WTC11 (cell line): Measurements from ENCODE around the gene DDX10. TPM values are rescaled to one million over a fixed set of nuclear protein-coding genes. Genes with fewer than 3 reads are reported as not detected.

Experiments
- AR ChIP-seq: fragments of 250-450 bp; sonication (Bioruptor Pico); IDR thresholded peaks from 2 replicates; pipeline ENCODE4 v1.9.0; 2021; ENCODE audit warnings: mild to moderate bottlenecking
- CDX4 ChIP-seq: fragments of 250-450 bp; sonication (Bioruptor Pico); IDR thresholded peaks from 2 replicates; pipeline ENCODE4 v1.9.0; 2021; ENCODE audit warnings: moderate library complexity, mild to moderate bottlenecking, inconsistent platforms, borderline replicate concordance
- ELF4 ChIP-seq: sonication (generic); formaldehyde crosslinking; IDR thresholded peaks from 2 replicates; pipeline ENCODE4 v1.8.1; 2022; ENCODE audit warnings: low read depth, mild to moderate bottlenecking, moderate library complexity, missing genetic modification reagents
- ETV6 ChIP-seq: sonication (generic); formaldehyde crosslinking; IDR thresholded peaks from 2 replicates; pipeline ENCODE4 v1.8.1; 2022; ENCODE audit warnings: mild to moderate bottlenecking, missing genetic modification reagents
- FOXP1 ChIP-seq: sonication (generic); formaldehyde crosslinking; IDR thresholded peaks from 2 replicates; pipeline ENCODE4 v1.8.0; 2022; ENCODE audit warnings: missing genetic modification reagents, mild to moderate bottlenecking, moderate library complexity, borderline replicate concordance
- GABPB1 ChIP-seq: sonication (generic); formaldehyde crosslinking; IDR thresholded peaks from 2 replicates; pipeline ENCODE4 v1.8.1; 2023; ENCODE audit warnings: mild to moderate bottlenecking, missing genetic modification reagents
- IRF1 ChIP-seq: sonication (generic); formaldehyde crosslinking; IDR thresholded peaks from 2 replicates; pipeline ENCODE4 v1.8.0; 2023; ENCODE audit warnings: missing genetic modification reagents
- IRF2 ChIP-seq: sonication (generic); formaldehyde crosslinking; IDR thresholded peaks from 2 replicates; pipeline ENCODE4 v1.8.0; 2022; ENCODE audit warnings: low read depth, missing genetic modification reagents, borderline replicate concordance
- MAX ChIP-seq: sonication (generic); formaldehyde crosslinking; IDR thresholded peaks from 2 replicates; pipeline ENCODE4 v1.8.0; 2022; ENCODE audit warnings: mild to moderate bottlenecking, missing genetic modification reagents
- NFE2L1 ChIP-seq: sonication (generic); formaldehyde crosslinking; IDR thresholded peaks from 2 replicates; pipeline ENCODE4 v1.8.1; 2023; ENCODE audit warnings: missing genetic modification reagents
- NR3C1 ChIP-seq: sonication (generic); formaldehyde crosslinking; conservative IDR thresholded peaks from 2 replicates; pipeline ENCODE4 v1.8.1; 2023; ENCODE audit warnings: low read depth, mild to moderate bottlenecking, missing genetic modification reagents
- PRRX2 ChIP-seq: fragments of 250-450 bp; sonication (Bioruptor Pico); IDR thresholded peaks from 2 replicates; pipeline ENCODE4 v1.8.0; 2021; ENCODE audit warnings: mild to moderate bottlenecking
- RORB ChIP-seq: fragments of 250-450 bp; sonication (Bioruptor Pico); IDR thresholded peaks from 2 replicates; pipeline ENCODE4 v1.9.0; 2021; ENCODE audit warnings: mild to moderate bottlenecking
- SMAD4 ChIP-seq: sonication (generic); formaldehyde crosslinking; IDR thresholded peaks from 2 replicates; pipeline ENCODE4 v1.8.0; 2022; ENCODE audit warnings: mild to moderate bottlenecking, missing genetic modification reagents
- SOX15 ChIP-seq: fragments of 250-450 bp; sonication (Bioruptor Pico); IDR thresholded peaks from 2 replicates; pipeline ENCODE4 v1.9.0; 2021; ENCODE audit warnings: mild to moderate bottlenecking
- TCF7 ChIP-seq: sonication (generic); formaldehyde crosslinking; IDR thresholded peaks from 2 replicates; pipeline ENCODE4 v1.8.0; 2022; ENCODE audit warnings: mild to moderate bottlenecking, low read depth, missing genetic modification reagents, moderate library complexity
- USF1 ChIP-seq: sonication (generic); formaldehyde crosslinking; IDR thresholded peaks from 2 replicates; pipeline ENCODE4 v1.8.0; 2022; ENCODE audit warnings: mild to moderate bottlenecking, missing genetic modification reagents
- USF2 ChIP-seq: sonication (generic); formaldehyde crosslinking; IDR thresholded peaks from 2 replicates; pipeline ENCODE4 v1.8.1; 2023; ENCODE audit warnings: mild to moderate bottlenecking, missing genetic modification reagents, moderate library complexity
- ZNF138 ChIP-seq: sonication (generic); formaldehyde crosslinking; conservative IDR thresholded peaks from 2 replicates; pipeline ENCODE4 v1.8.1; 2022; ENCODE audit warnings: mild to moderate bottlenecking, moderate library complexity, missing genetic modification reagents
- ZNF281 ChIP-seq: sonication (generic); formaldehyde crosslinking; IDR thresholded peaks from 2 replicates; pipeline ENCODE4 v1.8.0; 2023; ENCODE audit warnings: mild to moderate bottlenecking, missing genetic modification reagents
- ZNF425 ChIP-seq: fragments of 250-450 bp; sonication (Bioruptor Pico); conservative IDR thresholded peaks from 2 replicates; pipeline ENCODE4 v1.9.0; 2021; ENCODE audit warnings: mild to moderate bottlenecking
- ZNF671 ChIP-seq: fragments of 250-450 bp; sonication (Bioruptor Pico); IDR thresholded peaks from 2 replicates; pipeline ENCODE4 v1.8.0; 2021; ENCODE audit warnings: mild to moderate bottlenecking
- ZSCAN18 ChIP-seq: fragments of 250-450 bp; sonication (Bioruptor Pico); IDR thresholded peaks from 2 replicates; pipeline ENCODE4 v2.1.2; 2022; ENCODE audit warnings: mild to moderate bottlenecking, moderate library complexity
- total RNA-seq: library from RNA; stranded (reverse); gene quantifications from 3 replicates; pipeline ENCODE4 v1.2.3, GENCODE V29; 2021

DDX10 gene
- total RNA-seq, 1 experiment from 2014 or later: 56.8 TPM

GRCh38 chr11:108664730-108665525 lies at the start of gene DDX10 (continued):
- no peak for TF ChIP-seq IRF2 (CRISPR knock-in tag)
- no peak for TF ChIP-seq ZNF425 (CRISPR knock-in tag)
- TF ChIP-seq SMAD4: no peak
- TF ChIP-seq NFE2L1 (CRISPR knock-in tag): no peak
- peak; percentile 69 for TF ChIP-seq USF1
- peak; percentile 86 for TF ChIP-seq MAX (CRISPR knock-in tag)
- TF ChIP-seq GABPB1 (CRISPR knock-in tag): peak; percentile 70; the same call in 1 of the 2 replicates
- TF ChIP-seq ZNF671 (CRISPR knock-in tag): no peak
- TF ChIP-seq FOXP1 (CRISPR knock-in tag): no peak
- TF ChIP-seq IRF1 (CRISPR knock-in tag): no peak
- no peak for TF ChIP-seq CDX4 (CRISPR knock-in tag)
- no peak for TF ChIP-seq PRRX2 (CRISPR knock-in tag)
- no peak for TF ChIP-seq SOX15 (CRISPR knock-in tag)
- no peak for TF ChIP-seq ELF4 (CRISPR knock-in tag)
- TF ChIP-seq TCF7: no peak
- no peak; the same call in 1 of the 2 replicates for TF ChIP-seq ETV6
- TF ChIP-seq AR (CRISPR knock-in tag): peak; percentile 51; the same call in 1 of the 2 replicates
- TF ChIP-seq NR3C1 (CRISPR knock-in tag): no peak
- no peak for TF ChIP-seq ZSCAN18
- no peak for TF ChIP-seq RORB (CRISPR knock-in tag)
- TF ChIP-seq USF2 (CRISPR knock-in tag): peak; percentile 77
- no peak for TF ChIP-seq ZNF138 (CRISPR knock-in tag)
- TF ChIP-seq ZNF281: no peak
- TF ChIP-seq, all 79 proteins: peak for 11
